B cell (primary cell): ENCODE data around the gene GCN1. TPM values are rescaled to one million over a fixed set of nuclear protein-coding genes. Genes with fewer than 3 reads are reported as not detected.

Experiments used
- ATAC-seq: fragments of 200-7000 bp; cut with Tn5 transposase; one replicate; pipeline ENCODE4 v1.10.0; 2021; ENCODE audit warnings: low read depth, mild to moderate bottlenecking, moderate number of reproducible peaks, moderate library complexity
- CTCF ChIA-PET: fragments of 350-600 bp; sonication (Branson Sonifier 250); formaldehyde crosslinking; loops from one replicate; lab custom pipeline; 2021; ENCODE audit warnings: antibody characterized with exemption, inconsistent platforms; lab: Charles Lee
- POLR2A ChIA-PET: fragments of 350-600 bp; sonication (Branson Sonifier 250); formaldehyde crosslinking; loops from one replicate; lab custom pipeline; 2021; ENCODE audit warnings: antibody characterized with exemption; lab: Charles Lee
- DNase-seq: peaks from one replicate; pipeline ENCODE4 v3.0.0; 2013
- H2AFZ ChIP-seq: 2 replicates; pipeline ENCODE4 v1.6.1; 2012; ENCODE audit warnings: mild to moderate bottlenecking, low read depth, low read length; ENCODE audit not compliant: insufficient read depth, poor library complexity, severe bottlenecking
- H3K27ac ChIP-seq, 2 donors: 1 replicate in 1 of 2; 2 replicates in 1 of 2; pipeline ENCODE4 v1.5.1; 2012 to 2013; ENCODE audit warnings: low read length in 2 of 2, mild to moderate bottlenecking in 2 of 2, moderate library complexity in 1 of 2
- H3K27me3 ChIP-seq, 4 experiments: fragments of 200-600 bp in 1 of 4; sonication (generic) in 1 of 4; replicated peaks in 1 of 4; 1 replicate in 2 of 4; 2 replicates in 2 of 4; pipeline versions ENCODE4 v1.6.1 to v1.7.0; 2013 to 2016; ENCODE audit warnings: low read length in 3 of 4, mild to moderate bottlenecking in 2 of 4, mixed read lengths in 1 of 4, moderate library complexity in 1 of 4; ENCODE audit not compliant: insufficient read depth in 4 of 4, control insufficient read depth in 3 of 4; ENCODE audit errors: control extremely low read depth in 1 of 4
- H3K36me3 ChIP-seq, 2 experiments: replicated peaks in 1 of 2; 1 replicate in 1 of 2; 2 replicates in 1 of 2; pipeline versions ENCODE4 v1.6.1 to v1.7.1; 2013; ENCODE audit warnings: low read length in 1 of 2; ENCODE audit not compliant: insufficient read depth in 2 of 2, control insufficient read depth in 1 of 2; ENCODE audit errors: control extremely low read depth in 1 of 2, extremely low read depth in 1 of 2
- H3K4me1 ChIP-seq, 2 donors: fragments of 200-600 bp in 1 of 2; sonication (generic) in 1 of 2; 1 replicate in 1 of 2; 2 replicates in 1 of 2; pipeline versions ENCODE4 v1.5.1 to v1.6.1; 2013 to 2017; ENCODE audit warnings: low read length in 2 of 2; ENCODE audit not compliant: control insufficient read depth in 2 of 2, insufficient read depth in 2 of 2
- H3K4me2 ChIP-seq: replicated peaks from 2 replicates; pipeline ENCODE3; 2012; ENCODE audit warnings: mild to moderate bottlenecking, low read depth, low read length; ENCODE audit not compliant: poor library complexity, severe bottlenecking
- H3K4me3 ChIP-seq, 5 experiments: fragments of 200-600 bp in 1 of 5; sonication (generic) in 1 of 5; 1 replicate in 3 of 5; 2 replicates in 2 of 5; pipeline versions ENCODE4 v1.5.1 to v1.7.0; 2011 to 2016; ENCODE audit warnings: low read length in 4 of 5, mild to moderate bottlenecking in 4 of 5, low read depth in 2 of 5, control low read depth in 1 of 5, moderate library complexity in 1 of 5; ENCODE audit not compliant: insufficient read depth in 1 of 5; ENCODE audit errors: control extremely low read depth in 1 of 5, extremely low read depth in 1 of 5
- H3K79me2 ChIP-seq: fragments of 200-600 bp; sonication (generic); one replicate; pipeline ENCODE4 v1.6.0; 2016; ENCODE audit warnings: low read length; ENCODE audit not compliant: control insufficient read depth, insufficient read depth
- H3K9ac ChIP-seq: fragments of 200-600 bp; sonication (generic); 2 replicates; pipeline ENCODE4 v1.6.1; 2017; ENCODE audit warnings: mild to moderate bottlenecking, low read length, moderate library complexity
- H3K9me3 ChIP-seq, 3 donors: one replicate each; pipeline versions ENCODE4 v1.6.1 to v1.7.1; 2013; ENCODE audit warnings: low read length in 2 of 3; ENCODE audit not compliant: control insufficient read depth in 2 of 3, insufficient read depth in 1 of 3; ENCODE audit errors: control extremely low read depth in 1 of 3
- H4K20me1 ChIP-seq: 2 replicates; pipeline ENCODE4 v1.6.0; 2012; ENCODE audit warnings: mild to moderate bottlenecking, low read length; ENCODE audit not compliant: insufficient read depth, control insufficient read depth, poor library complexity, severe bottlenecking
- H3K27ac Mint-ChIP-seq: one replicate; pipeline ENCODE4 v1.8.0; 2021; ENCODE audit warnings: mixed read lengths
- H3K27me3 Mint-ChIP-seq: one replicate; pipeline ENCODE4 v1.8.0; 2021; ENCODE audit warnings: mixed read lengths
- H3K4me1 Mint-ChIP-seq: one replicate; pipeline ENCODE4 v1.8.0; 2021; ENCODE audit warnings: mixed read lengths
- H3K4me3 Mint-ChIP-seq: one replicate; pipeline ENCODE4 v1.8.0; 2021; ENCODE audit warnings: mixed read lengths
- H3K9me3 Mint-ChIP-seq: one replicate; pipeline ENCODE4 v1.8.0; 2022; ENCODE audit warnings: mixed read lengths; ENCODE audit not compliant: insufficient read depth
- CTCF ChIP-seq: fragments of 200-600 bp; IDR thresholded peaks from one replicate; pipeline ENCODE4 v1.8.0; 2022; ENCODE audit warnings: antibody characterized with exemption, mild to moderate bottlenecking
- EZH2 ChIP-seq: IDR thresholded peaks from 2 replicates; pipeline ENCODE4 v1.6.1; 2012; ENCODE audit warnings: borderline replicate concordance, low read depth, mild to moderate bottlenecking, moderate library complexity, low read length; ENCODE audit not compliant: insufficient read depth, poor library complexity, severe bottlenecking
- WGBS: methylation state at CpG from one replicate; pipeline ENCODE4 v1.1.5; 2013; ENCODE audit warnings: missing lambda C conversion rate; ENCODE audit not compliant: insufficient coverage; 5-methylcytosine and 5-hydroxymethylcytosine counted together
- intact Hi-C: fragments of 100-400 bp; cut with micrococcal nuclease; formaldehyde crosslinking; loops from one replicate; pipeline ENCODE4 v1.10.0; 2022
- polyA plus RNA-seq: library from polyadenylated mRNA; depleted of rRNA; stranded (reverse); fragments of >200 nt; gene quantifications from 2 replicates; pipeline ENCODE4 v1.2.3, GENCODE V29; 2012
- total RNA-seq, 2 donors: library from RNA; stranded (reverse); fragments of 120-200 nt in 1 of 2; gene quantifications; 1 replicate in 1 of 2; 2 replicates in 1 of 2; pipeline versions ENCODE4 v1.2.3 to v1.2.4, GENCODE V29; 2013 to 2022

The GCN1 gene
- total and polyA plus RNA-seq, 2 donors (not counting 1 experiment from before 2014, with no cell fraction given), result 41.3 to 127 TPM

- CTCF ChIA-PET, result no interaction called here
- DNase-seq (no peak), ATAC-seq (no peak)
- 100% methylated on average over 4 of the region's 6 CpGs for WGBS
- H3K79me2 ChIP-seq, result no peaks in the 10 kb centered on the region
- H3K9me3 Mint-ChIP-seq, result no peaks in the 10 kb centered on the region
- H3K27me3 ChIP-seq, result no peaks in the 10 kb centered on the region
- H3K4me3 ChIP-seq, result no peak overlapping the region
- peaks cover 2 to 80% of the 10 kb centered on the region in 2 experiments for H3K36me3 ChIP-seq
- TF ChIP-seq EZH2 (no peak), CTCF (no peak)
- no peaks in the 10 kb centered on the region for H3K27me3 Mint-ChIP-seq
- no peak overlapping the region for H3K27ac Mint-ChIP-seq
- H3K27ac ChIP-seq, result no peak overlapping the region
- POLR2A ChIA-PET, result no interaction called here
- no peak overlapping the region for H3K9ac ChIP-seq
- H3K4me2 ChIP-seq, result no peak overlapping the region
- H4K20me1 ChIP-seq, result peaks cover 10% of the 10 kb centered on the region
- no peaks in the 10 kb centered on the region for H3K9me3 ChIP-seq
- no peak overlapping the region for H2AFZ ChIP-seq
- intact Hi-C loops, result no loop called here
- H3K4me3 Mint-ChIP-seq, result no peak overlapping the region
- peaks cover 20 to 31% of the 10 kb centered on the region in 2 donors for H3K4me1 ChIP-seq
- peaks cover 22% of the 10 kb centered on the region for H3K4me1 Mint-ChIP-seq
Observed at GRCh38 chr12:120130011-120130410, 64.5 kb downstream of the GCN1 start.

GRCh38 chr12:120126635-120127005, 67.9 kb downstream of the GCN1 start:
- no peak overlapping the region for H3K9ac ChIP-seq
- ChIA-PET POLR2A (no interaction called here), CTCF (interaction anchor here (1.1 kb wide), 1 partner anchor 12 kb away, joined by 3 read pairs; no protein-coding TSS in a partner anchor)
- no peak overlapping the region for H3K27ac ChIP-seq
- no peaks in the 10 kb centered on the region for H3K9me3 Mint-ChIP-seq
- TF ChIP-seq EZH2 (no peak), CTCF (no peak)
- no peaks in the 10 kb centered on the region for H4K20me1 ChIP-seq
- H3K9me3 ChIP-seq, result no peaks in the 10 kb centered on the region
- H3K79me2 ChIP-seq, result no peaks in the 10 kb centered on the region
- peaks cover 12 to 25% of the 10 kb centered on the region in 2 donors for H3K4me1 ChIP-seq
- peaks cover 2 to 47% of the 10 kb centered on the region in 2 experiments for H3K36me3 ChIP-seq
- H3K4me2 ChIP-seq, result no peak overlapping the region
- H2AFZ ChIP-seq, result no peak overlapping the region
- no peak for ATAC-seq
- 53% methylated on average over 2 of the region's 2 CpGs for WGBS
- no peak for DNase-seq
- intact Hi-C loops, result no loop called here
- H3K27me3 ChIP-seq, result no peaks in the 10 kb centered on the region
- H3K4me3 Mint-ChIP-seq, result no peak overlapping the region
- no peaks in the 10 kb centered on the region for H3K27me3 Mint-ChIP-seq
- no peak overlapping the region for H3K4me3 ChIP-seq
- H3K4me1 Mint-ChIP-seq, result peaks cover 22% of the 10 kb centered on the region
- no peak overlapping the region for H3K27ac Mint-ChIP-seq
